ENCODE results near the gene IMP3.

GRCh38 chr15:75671730-75672602, 31.9 kb upstream of the IMP3 start:
- no peak for TF ChIP-seq REST (IDR thresholded peaks at IDR 0.05; ENCODE audit: insufficient read depth in 1 of 2, low read depth in 2 of 2, low read length in 2 of 2)
- no peak for TF ChIP-seq FOXP2 (optimal IDR thresholded peaks at IDR 0.05; ENCODE audit: borderline replicate concordance, extremely low read depth, extremely low read length, insufficient read depth)
- TF ChIP-seq POLR2AphosphoS5 (IDR thresholded peaks at IDR 0.05; ENCODE audit: low read depth, low read length), result no peak
- no peak for TF ChIP-seq TAF1 (IDR thresholded peaks at IDR 0.05; ENCODE audit: borderline replicate concordance, insufficient read depth, low read length)
